ENCODE measurements around the gene ACD.
A peak's percentile ranks its signal among the peaks of the same experiment; 100 is the strongest.

The ACD gene

GRCh38 chr16:67647681-67648080 lies 12.4 kb downstream of the ACD start:
- no peak for DNase-seq (ENCODE audit: low spot score)

- no peak for DNase-seq (ENCODE audit: low spot score)
Measured at GRCh38 chr16:67647111-67647651, 12.9 kb downstream of the ACD start.

GRCh38 chr16:67645397-67646121 lies 14.5 kb downstream of the ACD start:
- no peak for DNase-seq (ENCODE audit: low spot score)

GRCh38 chr16:67644038-67644437 lies 16.0 kb downstream of the ACD start:
- no peak for DNase-seq (ENCODE audit: low spot score)

GRCh38 chr16:67641779-67642708 lies 18.0 kb downstream of the ACD start:
- no peak for DNase-seq (ENCODE audit: low spot score)

- no peak for DNase-seq (ENCODE audit: low spot score)
Measured at GRCh38 chr16:67637625-67638024, 22.4 kb downstream of the ACD start.

GRCh38 chr16:67636713-67637112 lies 23.3 kb downstream of the ACD start:
- DNase-seq (ENCODE audit: low spot score): no peak

- DNase-seq (ENCODE audit: low spot score): no peak
Measured at GRCh38 chr16:67632415-67633172, 27.5 kb downstream of the ACD start.

GRCh38 chr16:67628216-67628615 lies 31.8 kb downstream of the ACD start:
- DNase-seq (ENCODE audit: low spot score): no peak

- DNase-seq (ENCODE audit: low spot score): peak; percentile 14
Measured at GRCh38 chr16:67613808-67614207, 46.3 kb downstream of the ACD start.

- DNase-seq (ENCODE audit: low spot score): no peak
Measured at GRCh38 chr16:67608364-67608763, 51.7 kb downstream of the ACD start.

Measured in hematopoietic multipotent progenitor cell treated with erythropoietin and hydrocortisone succinate and interleukin-3 and kit ligand, for 17 days (in vitro differentiated cells).